Lower leg skin (tissue), 4 donors: ENCODE results near the gene SIGLEC15. TPM values are rescaled to one million over a fixed set of nuclear protein-coding genes. Genes with fewer than 3 reads are reported as not detected.
"Not testable (repeated sequence)": the region's sequence is repeated elsewhere in the genome, so short reads cannot be mapped to it uniquely, and the experiment has no call there.

Source experiments
- DNase-seq, 2 donors: peaks; one replicate each; pipeline ENCODE4 v3.0.0-alpha.2; 2019; ENCODE audit warnings: low spot score in 2 of 2
- H3K4me3 ChIP-seq: fragments of 200-600 bp; sonication (generic); 2 replicates; pipeline ENCODE4 v1.5.1; 2017; ENCODE audit warnings: mild to moderate bottlenecking, low read depth; ENCODE audit not compliant: poor library complexity, severe bottlenecking
- CTCF ChIP-seq, 3 donors: fragments of 450-650 bp; IDR thresholded peaks; one replicate each; pipeline ENCODE4 v1.5.1; 2016; ENCODE audit warnings: antibody characterized with exemption in 3 of 3, mild to moderate bottlenecking in 3 of 3, moderate library complexity in 2 of 3
- POLR2A ChIP-seq, 2 donors: fragments of 450-650 bp; IDR thresholded peaks; one replicate each; pipeline ENCODE4 v1.6.1; 2016 to 2017; ENCODE audit warnings: antibody characterized with exemption in 2 of 2, mild to moderate bottlenecking in 1 of 2, moderate library complexity in 1 of 2
- WGBS, 2 donors: methylation state at CpG; one replicate each; pipeline ENCODE4 v1.1.5; 2018; 5-methylcytosine and 5-hydroxymethylcytosine counted together
- intact Hi-C: fragments of 100-400 bp; cut with DNase I; formaldehyde crosslinking; loops from one replicate; pipeline ENCODE4 v1.15.0; 2023; ENCODE audit warnings: low total_unique reads
- total RNA-seq, 4 donors: library from RNA; depleted of rRNA; stranded (reverse); fragments of >200 nt; gene quantifications; one replicate each; pipeline ENCODE4 v1.1.0, GENCODE V29; 2016

SIGLEC15 gene
- total RNA-seq, 4 donors from 2014 or later, result 0.27 to 1.9 (median 0.38) TPM; not detected in 1

- intact Hi-C loops, result no loop called here
- WGBS, 2 donors, result 72 to 73% methylated on average over 1 of the region's 1 CpG
- TF ChIP-seq CTCF (IDR thresholded peaks at IDR 0.05) (no peak), POLR2A (IDR thresholded peaks at IDR 0.05) (no peak)
- no peak for DNase-seq
- H3K4me3 ChIP-seq, result no peak overlapping the region
Observed at GRCh38 chr18:45821711-45822110, 3.8 kb upstream of the SIGLEC15 start.

- TF ChIP-seq CTCF (IDR thresholded peaks at IDR 0.05), result no peak
- TF ChIP-seq POLR2A (IDR thresholded peaks at IDR 0.05), result no peak
- 85% methylated on average over 4 of the region's 4 CpGs for WGBS, 2 donors
- no peak overlapping the region for H3K4me3 ChIP-seq
- intact Hi-C loops, result no loop called here
- DNase-seq, result no peak
Observed at GRCh38 chr18:45826084-45826483, 609 bp downstream of the SIGLEC15 start.

GRCh38 chr18:45826716-45827115 lies 1.2 kb downstream of the SIGLEC15 start:
- H3K4me3 ChIP-seq, DNase-seq, intact Hi-C loops: not testable (repeated sequence)
- 87 to 95% methylated on average over 4 of the region's 4 CpGs for WGBS, 2 donors

GRCh38 chr18:45828917-45829811 lies 3.7 kb downstream of the SIGLEC15 start:
- 62% methylated on average over 9 of the region's 9 CpGs for WGBS, 2 donors
- DNase-seq, result no peak
- no peak for TF ChIP-seq POLR2A (IDR thresholded peaks at IDR 0.05)
- no peak for TF ChIP-seq CTCF (IDR thresholded peaks at IDR 0.05)

GRCh38 chr18:45829855-45830254 lies 4.4 kb downstream of the SIGLEC15 start:
- intact Hi-C loops, result loop anchor here (10.0 kb wide), 1 partner anchor 155 kb away; no protein-coding TSS in a partner anchor
- no peak for TF ChIP-seq CTCF (IDR thresholded peaks at IDR 0.05)
- no peak for TF ChIP-seq POLR2A (IDR thresholded peaks at IDR 0.05)
- WGBS, 2 donors, result 74% methylated on average over 9 of the region's 9 CpGs

More at GRCh38 chr18:45828917-45829811, 3.7 kb downstream of the SIGLEC15 start:
- H3K4me3 ChIP-seq, result no peak overlapping the region
- intact Hi-C loops, result no loop called here

GRCh38 chr18:45830917-45831316 lies 5.4 kb downstream of the SIGLEC15 start:
- intact Hi-C loops, result loop anchor here (10.0 kb wide), 1 partner anchor 156 kb away; no protein-coding TSS in a partner anchor
- no peak overlapping the region for H3K4me3 ChIP-seq
- TF ChIP-seq POLR2A (IDR thresholded peaks at IDR 0.05), result no peak
- TF ChIP-seq CTCF (IDR thresholded peaks at IDR 0.05), result no peak
- no peak for DNase-seq
- WGBS, 2 donors, result 76 to 81% methylated on average over 7 of the region's 7 CpGs

More at GRCh38 chr18:45829855-45830254, 4.4 kb downstream of the SIGLEC15 start:
- no peak for DNase-seq
- no peak overlapping the region for H3K4me3 ChIP-seq
